GM18951 (cell line): ENCODE results near the gene UBE2I.

Experiments
- POLR2A ChIP-seq: IDR thresholded peaks from 4 replicates; pipeline ENCODE4 v1.6.1; 2011; ENCODE audit warnings: mild to moderate bottlenecking; ENCODE audit not compliant: insufficient read length, insufficient read depth; ENCODE audit errors: extremely low read depth
- in situ Hi-C: fragments of 300-500 bp; cut with MboI; formaldehyde crosslinking; loops from one replicate; pipeline ENCODE4 v1.12.0; 2022; ENCODE audit warnings: low sequenced_read_pairs, mixed read lengths, inconsistent platforms; ENCODE audit not compliant: unreplicated experiment

Gene UBE2I

DNA sequence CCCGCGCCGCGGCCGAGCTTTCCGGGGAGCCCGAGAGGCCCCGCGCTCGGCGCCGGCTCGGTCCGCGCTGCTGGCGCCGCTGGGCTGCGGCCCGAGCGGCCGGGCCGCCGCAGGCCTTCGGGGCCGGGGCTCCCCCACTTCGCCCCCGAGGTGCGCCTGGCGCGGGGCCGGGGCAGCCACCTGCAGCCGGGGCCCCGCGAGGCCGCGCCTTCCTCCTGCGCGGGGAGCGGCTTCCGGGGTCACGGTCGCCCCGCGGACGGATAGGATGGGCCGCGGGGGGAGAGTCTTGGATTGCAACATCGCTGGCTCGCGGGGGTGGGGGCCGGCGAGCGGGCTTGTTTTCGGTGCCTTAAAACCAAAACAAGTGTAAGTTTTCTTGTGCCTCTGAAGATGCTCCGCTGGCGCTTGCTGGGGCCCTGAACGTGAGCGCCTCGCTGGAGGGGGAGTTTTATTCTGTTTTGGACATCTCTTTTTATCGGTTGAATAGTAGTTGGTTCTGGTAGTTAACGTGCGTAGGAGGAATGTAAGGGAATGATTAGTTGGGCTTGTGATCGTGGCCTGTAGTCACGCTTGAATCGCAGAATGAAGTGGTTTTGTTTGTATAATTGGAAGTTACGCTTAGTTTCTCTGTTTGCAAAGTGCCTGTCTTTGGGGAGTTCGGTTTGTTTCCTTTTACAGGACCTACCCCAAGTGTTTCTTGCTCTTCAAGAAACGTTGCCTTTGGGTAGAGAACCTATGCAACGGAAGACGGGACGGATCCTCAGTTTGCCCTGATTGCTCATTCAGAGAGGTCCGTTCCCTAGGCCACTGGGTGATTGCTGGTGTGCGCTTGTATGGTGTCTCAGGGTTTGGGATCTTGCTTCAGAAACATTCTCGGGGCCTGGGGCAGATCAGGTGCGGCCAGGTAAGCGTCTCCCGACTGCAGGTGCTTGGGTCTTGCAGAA lies 724 bp downstream of the UBE2I start:
- no peak for TF ChIP-seq POLR2A
- in situ Hi-C loops = no loop called here

- in situ Hi-C loops = no loop called here
- no peak for TF ChIP-seq POLR2A
These were observed 1.4 kb downstream of the UBE2I start for GRCh38 chr16:1310832-1311200.

DNA sequence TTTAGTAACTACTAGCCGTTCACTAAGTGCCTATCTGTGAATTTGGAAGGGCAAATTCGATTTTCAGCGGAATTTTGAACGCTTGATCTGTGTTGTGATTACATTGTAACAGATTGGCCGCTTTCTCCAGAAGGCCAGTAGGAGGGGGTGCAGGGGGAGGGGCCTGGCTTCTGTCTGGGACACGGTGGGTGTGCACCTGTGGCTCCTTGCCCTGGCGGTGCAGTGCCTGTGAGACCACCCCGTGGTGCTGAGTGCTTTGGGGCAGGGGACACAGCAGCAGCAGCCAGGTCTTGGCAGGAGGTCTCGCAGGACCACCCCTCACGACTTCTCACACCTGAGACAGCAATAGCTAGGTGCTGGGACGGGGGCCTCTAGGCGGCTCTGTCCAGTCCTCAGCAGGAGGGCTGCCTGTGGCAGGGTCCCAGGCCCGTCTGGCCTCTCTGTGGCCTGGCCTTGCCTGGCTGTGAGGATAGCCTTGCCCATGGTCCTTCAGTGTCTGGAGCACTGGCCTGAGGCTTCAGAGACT lies 1.8 kb downstream of the UBE2I start:
- in situ Hi-C loops = no loop called here
- TF ChIP-seq POLR2A = no peak

DNA sequence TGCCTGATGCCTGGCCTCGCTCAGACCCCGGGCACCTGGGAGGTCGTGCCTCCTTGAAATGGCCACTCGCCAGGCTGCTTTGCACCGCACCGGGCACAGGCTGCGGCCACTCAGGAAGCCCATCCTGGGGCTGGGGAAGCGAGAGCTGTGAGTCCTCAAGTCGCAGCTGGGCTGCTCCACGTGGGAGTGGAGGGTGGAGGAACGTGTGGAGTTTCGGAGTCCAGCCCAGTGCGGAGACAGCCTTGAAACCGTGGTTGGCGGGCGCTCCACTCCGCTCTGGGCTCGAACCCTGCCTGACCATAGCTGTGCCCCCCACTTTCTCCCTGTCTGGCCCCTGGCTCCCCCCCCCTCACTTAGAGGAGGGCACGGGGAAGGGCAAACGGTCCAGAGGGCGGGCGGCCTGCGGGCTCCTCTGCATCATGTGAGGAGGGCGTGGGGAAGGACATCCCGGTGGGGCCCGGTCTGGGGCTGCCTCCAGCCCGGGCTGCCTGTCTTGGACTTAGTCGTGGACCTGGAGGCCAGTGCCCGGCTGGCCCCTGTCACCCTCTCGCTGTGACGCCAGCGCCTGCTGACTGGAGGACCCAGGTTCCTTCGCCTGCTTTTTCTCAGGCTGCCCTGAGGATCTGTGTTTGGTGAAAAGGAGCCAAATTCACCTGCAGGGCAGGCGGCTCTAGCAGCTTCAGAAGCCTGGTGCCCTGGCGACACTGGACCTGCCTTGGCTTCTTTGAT lies 2.5 kb downstream of the UBE2I start:
- TF ChIP-seq POLR2A = no peak
- in situ Hi-C loops = no loop called here

DNA sequence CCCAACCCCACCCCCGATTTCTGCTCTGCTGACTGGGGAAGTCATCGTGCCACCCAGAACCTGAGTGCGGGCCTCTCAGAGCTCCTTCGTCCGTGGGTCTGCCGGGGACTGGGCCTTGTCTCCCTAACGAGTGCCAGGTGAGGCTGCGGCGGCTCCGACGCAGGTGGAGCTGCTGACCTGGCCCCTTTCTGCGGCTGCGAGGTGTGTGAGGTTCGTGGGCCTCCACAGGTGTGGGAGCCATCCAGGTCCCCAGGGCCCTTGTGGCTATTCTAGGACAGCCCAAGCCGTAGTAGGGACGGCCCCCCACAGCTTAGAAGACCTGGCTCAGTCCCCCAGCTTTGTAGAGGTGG lies 3.0 kb downstream of the UBE2I start:
- TF ChIP-seq POLR2A = no peak
- in situ Hi-C loops = no loop called here

- no peak for TF ChIP-seq POLR2A
- in situ Hi-C loops = no loop called here
These were observed 3.5 kb downstream of the UBE2I start for GRCh38 chr16:1312903-1313302.

- in situ Hi-C loops = no loop called here
- TF ChIP-seq POLR2A = no peak
These were observed 4.4 kb downstream of the UBE2I start for GRCh38 chr16:1313721-1314369.

- no peak for TF ChIP-seq POLR2A
- in situ Hi-C loops = no loop called here
These were observed 5.1 kb downstream of the UBE2I start for GRCh38 chr16:1314399-1315068.

GRCh38 chr16:1315081-1316032 lies 5.9 kb downstream of the UBE2I start:
- in situ Hi-C loops = no loop called here
- TF ChIP-seq POLR2A = no peak

GRCh38 chr16:1316033-1316405 lies 6.6 kb downstream of the UBE2I start:
- no peak for TF ChIP-seq POLR2A
- in situ Hi-C loops = no loop called here

GRCh38 chr16:1317479-1318267 lies 8.2 kb downstream of the UBE2I start:
- no peak for TF ChIP-seq POLR2A
- in situ Hi-C loops = no loop called here

DNA sequence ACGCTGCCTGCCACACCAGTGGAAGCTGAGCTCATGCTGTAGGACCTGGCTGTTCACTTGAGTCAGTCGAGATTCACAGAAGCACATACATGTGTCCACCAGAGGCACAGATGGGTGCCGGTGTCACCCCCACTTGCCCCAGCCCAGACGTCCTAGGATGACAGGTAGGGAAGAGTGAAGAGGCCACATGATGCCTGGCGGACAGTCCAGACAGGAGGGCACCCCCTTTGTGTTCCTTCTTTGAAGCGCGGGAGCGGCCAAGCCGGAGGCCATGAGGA lies 8.8 kb downstream of the UBE2I start:
- in situ Hi-C loops = no loop called here
- TF ChIP-seq POLR2A = no peak

GRCh38 chr16:1319041-1319440 lies 9.6 kb downstream of the UBE2I start:
- TF ChIP-seq POLR2A = no peak
- in situ Hi-C loops = no loop called here
